Measurements from ENCODE around the gene MYOD1. TPM values are rescaled to one million over a fixed set of nuclear protein-coding genes. Genes with fewer than 3 reads are reported as not detected.

Gene MYOD1
- total and polyA plus RNA-seq, 9 of the 15 experiments (the other 6 are each of a cell fraction or from before 2014, with no cell fraction given): not detected

- Histone ChIP-seq H3K27ac (ENCODE audit: extremely low read depth, low read depth, low read length) (no peak overlapping the region), H3K4me1 (replicated peaks in 1 of 2; ENCODE audit: control insufficient read depth in 2 of 2, insufficient read depth in 2 of 2, low read length in 2 of 2) (peaks cover 0 to 10% of the 10 kb centered on the region in 2 experiments; a peak in 2 of 5 replicates), H3K36me3 (ENCODE audit: control insufficient read depth, insufficient read depth, low read length) (no peaks in the 10 kb centered on the region), H3K27me3 (ENCODE audit: control insufficient read depth in 2 of 2, insufficient read depth in 2 of 2, low read length in 2 of 2) (peaks cover 0 to 35% of the 10 kb centered on the region in 2 experiments; a peak in 3 of 5 replicates), H4K20me1 (replicated peaks; ENCODE audit: control insufficient read depth, insufficient read depth, low read length) (peaks cover 4% of the 10 kb centered on the region; the same call in 1 of the 2 replicates), H3K9me3 (replicated peaks; ENCODE audit: control insufficient read depth, insufficient read depth, low read depth, low read length) (no peaks in the 10 kb centered on the region), H2AFZ (ENCODE audit: low read depth, low read length) (no peak overlapping the region), H3K4me3 (no peak overlapping the region), H3K9ac (ENCODE audit: insufficient read depth in 1 of 2, low read depth in 2 of 2, low read length in 2 of 2) (no peak overlapping the region), H3K79me2 (ENCODE audit: control insufficient read depth, insufficient read depth, low read length) (no peaks in the 10 kb centered on the region), H3K4me2 (ENCODE audit: insufficient read depth, low read length) (no peak overlapping the region), H3K9me1 (ENCODE audit: control insufficient read depth, insufficient read depth, low read length) (no peaks in the 10 kb centered on the region)
- FAIRE-seq (no peak), ATAC-seq (no peak), DNase-seq (ENCODE audit: extremely low read depth in 1 of 4, low spot score in 3 of 4) (no peak)
- BruUV-seq (replicated peaks): no TSS peak
- ChIA-PET POLR2A (no interaction called here), CTCF (ENCODE audit: low intra/inter-chr PET ratio) (no interaction called here)
- TF ChIP-seq PML (IDR thresholded peaks at IDR 0.05; ENCODE audit: low read length): no peak
- TF ChIP-seq ZNF408 (CRISPR knock-in tag; IDR thresholded peaks at IDR 0.05; ENCODE audit: low read depth): no peak
- TF ChIP-seq PATZ1 (CRISPR knock-in tag; IDR thresholded peaks at IDR 0.05; ENCODE audit: borderline replicate concordance): no peak
- TF ChIP-seq ZNF511 (CRISPR knock-in tag; IDR thresholded peaks at IDR 0.05): no peak
- TF ChIP-seq HMBOX1 (IDR thresholded peaks at IDR 0.05): no peak
- TF ChIP-seq SMARCB1 (IDR thresholded peaks at IDR 0.05; ENCODE audit: insufficient read length, low read depth): no peak
- no peak for TF ChIP-seq HSF4 (CRISPR knock-in tag; IDR thresholded peaks at IDR 0.05; ENCODE audit: borderline replicate concordance)
- TF ChIP-seq ZNF311 (CRISPR knock-in tag; IDR thresholded peaks at IDR 0.05): no peak
- no peak for TF ChIP-seq ARID3B (CRISPR knock-in tag; IDR thresholded peaks at IDR 0.05; ENCODE audit: borderline replicate concordance)
- no peak for TF ChIP-seq KDM5B (IDR thresholded peaks at IDR 0.05; ENCODE audit: insufficient replicate concordance, low read depth, low read length)
- TF ChIP-seq ZNF699 (CRISPR knock-in tag; IDR thresholded peaks at IDR 0.05; ENCODE audit: insufficient replicate concordance): no peak
- no peak for TF ChIP-seq ZNF444 (CRISPR knock-in tag; IDR thresholded peaks at IDR 0.05)
- TF ChIP-seq ZSCAN29 (IDR thresholded peaks at IDR 0.05): no peak
- TF ChIP-seq ZBED1 (IDR thresholded peaks at IDR 0.05): no peak
- no peak for TF ChIP-seq HNRNPLL (IDR thresholded peaks at IDR 0.05; ENCODE audit: low read depth, low read length, poor library complexity, severe bottlenecking)
- TF ChIP-seq GABPA (tag; conservative IDR thresholded peaks at IDR 0.05; ENCODE audit: low read depth): no peak
- TF ChIP-seq ZNF263 (CRISPR knock-in tag; IDR thresholded peaks at IDR 0.05; ENCODE audit: borderline replicate concordance): no peak
- no peak for TF ChIP-seq ZNF780A (CRISPR knock-in tag; IDR thresholded peaks at IDR 0.05)
- no peak for TF ChIP-seq HDAC6 (IDR thresholded peaks at IDR 0.05; ENCODE audit: low read depth, low read length)
- TF ChIP-seq GATAD2B (IDR thresholded peaks at IDR 0.05; ENCODE audit: borderline replicate concordance): no peak
- WGBS (ENCODE audit: insufficient coverage, low coverage, missing lambda C conversion rate): 3% methylated on average over 6 of the region's 7 CpGs
- intact Hi-C loops (cut with micrococcal nuclease): no loop called here
- in situ Hi-C loops (cut with MboI): no loop called here
These were observed 1.4 kb upstream of the MYOD1 start for GRCh38 chr11:17718015-17718414.
